ENCODE data around the gene HIVEP2. TPM values are rescaled to one million over a fixed set of nuclear protein-coding genes. Genes with fewer than 3 reads are reported as not detected.

The HIVEP2 gene
- polyA plus RNA-seq, 2 of the 4 experiments (the other 2 are of a cell fraction), result 2.2 to 2.6 TPM

- TF ChIP-seq, protein P1, sequence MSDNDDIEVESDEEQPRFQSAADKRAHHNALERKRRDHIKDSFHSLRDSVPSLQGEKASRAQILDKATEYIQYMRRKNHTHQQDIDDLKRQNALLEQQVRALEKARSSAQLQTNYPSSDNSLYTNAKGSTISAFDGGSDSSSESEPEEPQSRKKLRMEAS (IDR thresholded peaks at IDR 0.05), result no peak
- no peak for TF ChIP-seq SMC3 (IDR thresholded peaks at IDR 0.05)
Observed at GRCh38 chr6:142702501-142703460, 242.2 kb downstream of the HIVEP2 start (continued).

Other genes starting within 250 kb of the HIVEP2 start
- 35.8 and 38.3 TPM in 2 replicates for gene AIG1, start 115.7 kb upstream of the HIVEP2 start, polyA plus RNA-seq (2011; rRNA removed)
- 27.7 to 29.5 TPM (median 29.1 TPM) in 3 replicates for gene AIG1, start 115.7 kb upstream of the HIVEP2 start, polyA plus RNA-seq (2017; fragmentation: RNase III; extraction: RNeasy Plus Mini Kit Qiagen cat#74134 plus additional on column Dnase treatment)